ENCODE results near the gene PAK4.

DNA sequence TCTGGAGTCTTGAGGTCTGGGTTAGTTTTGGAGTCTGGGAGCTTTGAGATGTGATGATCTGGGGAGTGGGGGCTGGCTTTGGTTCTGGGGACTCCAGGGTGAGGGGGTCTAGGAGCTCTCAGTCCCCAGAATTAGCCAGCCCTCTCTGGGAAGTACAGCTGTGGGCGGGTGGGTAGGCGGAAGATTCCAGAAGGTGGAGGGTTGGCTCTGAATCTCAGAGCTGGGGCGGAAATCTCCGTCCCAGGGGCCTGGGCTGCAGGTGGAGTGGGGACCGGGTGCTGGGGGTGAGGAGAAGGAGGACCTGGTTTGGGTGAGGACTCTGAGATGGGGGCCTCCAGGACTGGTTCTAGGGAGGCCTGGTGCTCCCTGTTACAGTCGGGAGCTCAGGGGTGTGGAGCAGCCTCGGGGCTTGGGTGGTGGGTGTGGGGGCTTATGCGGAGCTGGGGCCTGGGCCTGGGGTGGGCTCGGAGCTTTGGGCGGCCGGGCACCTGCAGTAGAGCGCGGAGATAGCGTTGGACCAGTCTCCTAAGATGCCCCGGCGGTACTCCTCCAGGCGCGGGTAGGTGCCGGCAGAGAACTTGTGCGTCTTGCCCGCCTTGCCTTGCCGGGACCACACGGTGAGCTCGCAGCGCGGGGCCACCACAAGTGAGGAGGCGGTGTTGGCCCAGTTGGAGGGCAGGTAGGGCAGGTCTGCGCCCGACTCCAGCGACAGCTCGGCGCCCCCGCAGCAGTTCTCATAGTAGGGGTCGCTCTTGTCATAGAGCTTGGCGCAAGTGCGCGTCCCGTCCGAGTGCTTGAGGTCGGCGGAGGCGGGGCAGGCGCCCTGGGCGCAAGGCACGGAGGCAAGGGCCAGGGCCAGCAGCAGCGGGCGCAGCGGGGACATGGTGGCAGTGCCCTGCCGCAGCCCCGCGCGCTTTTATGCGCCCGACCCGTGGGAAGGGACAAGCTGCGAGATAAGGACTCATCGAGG lies 78.1 kb downstream of the PAK4 start, which contains the start of gene SYCN:
- TF ChIP-seq, protein P1, sequence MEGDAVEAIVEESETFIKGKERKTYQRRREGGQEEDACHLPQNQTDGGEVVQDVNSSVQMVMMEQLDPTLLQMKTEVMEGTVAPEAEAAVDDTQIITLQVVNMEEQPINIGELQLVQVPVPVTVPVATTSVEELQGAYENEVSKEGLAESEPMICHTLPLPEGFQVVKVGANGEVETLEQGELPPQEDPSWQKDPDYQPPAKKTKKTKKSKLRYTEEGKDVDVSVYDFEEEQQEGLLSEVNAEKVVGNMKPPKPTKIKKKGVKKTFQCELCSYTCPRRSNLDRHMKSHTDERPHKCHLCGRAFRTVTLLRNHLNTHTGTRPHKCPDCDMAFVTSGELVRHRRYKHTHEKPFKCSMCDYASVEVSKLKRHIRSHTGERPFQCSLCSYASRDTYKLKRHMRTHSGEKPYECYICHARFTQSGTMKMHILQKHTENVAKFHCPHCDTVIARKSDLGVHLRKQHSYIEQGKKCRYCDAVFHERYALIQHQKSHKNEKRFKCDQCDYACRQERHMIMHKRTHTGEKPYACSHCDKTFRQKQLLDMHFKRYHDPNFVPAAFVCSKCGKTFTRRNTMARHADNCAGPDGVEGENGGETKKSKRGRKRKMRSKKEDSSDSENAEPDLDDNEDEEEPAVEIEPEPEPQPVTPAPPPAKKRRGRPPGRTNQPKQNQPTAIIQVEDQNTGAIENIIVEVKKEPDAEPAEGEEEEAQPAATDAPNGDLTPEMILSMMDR (IDR thresholded peaks at IDR 0.05; ENCODE audit: insufficient read depth, low read length, poor library complexity, severe bottlenecking), result no peak
- TF ChIP-seq EZH2phosphoT487 (conservative IDR thresholded peaks at IDR 0.05; ENCODE audit: low read length), result no peak

All from SU-DHL-6 (cell line).